HepG2 (cell line): ENCODE results near the gene ACOT8. TPM values are rescaled to one million over a fixed set of nuclear protein-coding genes. Genes with fewer than 3 reads are reported as not detected.

Experiments used
- AHR ChIP-seq: IDR thresholded peaks from 2 replicates; pipeline ENCODE4 v1.6.1; 2018; ENCODE audit warnings: missing genetic modification reagents, missing compliant biosample characterization
- ASH2L ChIP-seq: fragments of 300-600, 200-600 bp; sonication (generic); IDR thresholded peaks from 2 replicates; pipeline ENCODE4 v1.7.0; 2017; ENCODE audit warnings: low read depth, mild to moderate bottlenecking, moderate library complexity, mixed read lengths, low read length; ENCODE audit not compliant: insufficient read length
- ATF3 ChIP-seq: sonication (generic); formaldehyde crosslinking; IDR thresholded peaks from 2 replicates; pipeline ENCODE4 v1.4.0; 2020; ENCODE audit warnings: missing genetic modification reagents
- CHD4 ChIP-seq: fragments of 200-600 bp; sonication (generic); IDR thresholded peaks from 2 replicates; pipeline ENCODE4 v1.7.0; 2017; ENCODE audit warnings: mild to moderate bottlenecking, low read length, borderline replicate concordance
- GABPB1 ChIP-seq: IDR thresholded peaks from 2 replicates; pipeline ENCODE4 v1.6.1; 2016; ENCODE audit warnings: mild to moderate bottlenecking, missing genetic modification reagents, moderate library complexity, missing compliant biosample characterization
- KDM1A ChIP-seq: IDR thresholded peaks from 2 replicates; pipeline ENCODE4 v1.6.1; 2016; ENCODE audit warnings: missing compliant biosample characterization
- KLF6 ChIP-seq: IDR thresholded peaks from 2 replicates; pipeline ENCODE4 v1.8.0; 2016; ENCODE audit warnings: missing biosample characterization, missing genetic modification reagents
- MED13 ChIP-seq: sonication (generic); formaldehyde crosslinking; IDR thresholded peaks from 2 replicates; pipeline ENCODE4 v1.5.0; 2020; ENCODE audit warnings: missing genetic modification reagents
- MYC ChIP-seq: sonication (generic); formaldehyde crosslinking; IDR thresholded peaks from 2 replicates; pipeline ENCODE4 v1.9.0; 2021; ENCODE audit warnings: missing genetic modification reagents, borderline replicate concordance
- RBM22 ChIP-seq: fragments of 200-400 bp; formaldehyde crosslinking; optimal IDR thresholded peaks from 2 replicates; pipeline ENCODE3; 2017; ENCODE audit warnings: mild to moderate bottlenecking, low read length, moderate library complexity
- RBM39 ChIP-seq: fragments of 200-400 bp; formaldehyde crosslinking; IDR thresholded peaks from one replicate; pipeline ENCODE4 v1.6.1; 2018; ENCODE audit warnings: antibody characterized with exemption, mild to moderate bottlenecking, low read depth, low read length; ENCODE audit not compliant: poor library complexity, severe bottlenecking
- RNF2 ChIP-seq: fragments of 450-650 bp; conservative IDR thresholded peaks from 2 replicates; pipeline ENCODE4 v1.6.1; 2016; ENCODE audit warnings: low read depth
- RXRA ChIP-seq: sonication (generic); formaldehyde crosslinking; IDR thresholded peaks from 2 replicates; pipeline ENCODE4 v1.5.1; 2020; ENCODE audit warnings: missing genetic modification reagents
- SAP130 ChIP-seq: IDR thresholded peaks from 2 replicates; pipeline ENCODE4 v1.6.1; 2016; ENCODE audit warnings: low read depth
- ZFP36L1 ChIP-seq: sonication (generic); formaldehyde crosslinking; IDR thresholded peaks from 2 replicates; pipeline ENCODE4 v1.8.0; 2022; ENCODE audit warnings: mild to moderate bottlenecking, missing genetic modification reagents, moderate library complexity
- ZNF124 ChIP-seq: sonication (generic); formaldehyde crosslinking; IDR thresholded peaks from 2 replicates; pipeline ENCODE4 v1.4.0; 2020; ENCODE audit warnings: missing genetic modification reagents
- ZNF382 ChIP-seq: sonication (generic); formaldehyde crosslinking; IDR thresholded peaks from 2 replicates; pipeline ENCODE4 v1.5.0; 2020; ENCODE audit warnings: missing genetic modification reagents, mild to moderate bottlenecking, borderline replicate concordance
- ZNF432 ChIP-seq: sonication (generic); formaldehyde crosslinking; IDR thresholded peaks from 2 replicates; pipeline ENCODE4 v1.5.0; 2020; ENCODE audit warnings: missing genetic modification reagents, mild to moderate bottlenecking, borderline replicate concordance
- ZNF713 ChIP-seq: sonication (generic); formaldehyde crosslinking; IDR thresholded peaks from 2 replicates; pipeline ENCODE4 v1.4.0; 2020; ENCODE audit warnings: mild to moderate bottlenecking, missing genetic modification reagents
- ZNF788 ChIP-seq: sonication (generic); formaldehyde crosslinking; IDR thresholded peaks from 2 replicates; pipeline ENCODE4 v1.5.0; 2020; ENCODE audit warnings: mild to moderate bottlenecking, missing genetic modification reagents, borderline replicate concordance
- polyA plus RNA-seq, 8 experiments: library from polyadenylated mRNA; depleted of rRNA in 3 of 8; stranded (reverse) in 7 of 8; unstranded in 1 of 8; fragments of >200 nt; fragmentation: Illumina TruSeq in 4 of 8; extraction: Trizol in 4 of 8; gene quantifications; 2 replicates each; pipeline versions ENCODE4 v1.2.1 to v1.2.3, GENCODE V29; 2011 to 2016; ENCODE audit warnings: low read depth in 4 of 8, missing spikeins in 1 of 8, mixed read lengths in 1 of 8; ENCODE audit not compliant: insufficient read depth in 1 of 8
- total RNA-seq, 5 experiments: library from RNA; depleted of rRNA; stranded (reverse); fragments of >200 nt; fragmentation: Illumina TruSeq; extraction: Trizol; gene quantifications; 2 replicates each; pipeline ENCODE4 v1.2.3, GENCODE V29; 2016; ENCODE audit warnings: low read depth in 1 of 5
- TF ChIP-seq, protein P1 (sequence below): sonication (generic); formaldehyde crosslinking; IDR thresholded peaks from 2 replicates; pipeline ENCODE4 v1.4.0; 2020; ENCODE audit warnings: missing genetic modification reagents
- TF ChIP-seq, protein P2 (sequence below): sonication (generic); formaldehyde crosslinking; IDR thresholded peaks from 2 replicates; pipeline ENCODE4 v1.5.0; 2020; ENCODE audit warnings: mild to moderate bottlenecking, missing genetic modification reagents, moderate library complexity
- TF ChIP-seq, protein P3 (sequence below): sonication (generic); formaldehyde crosslinking; IDR thresholded peaks from 2 replicates; pipeline ENCODE4 v1.5.1; 2020; ENCODE audit warnings: mild to moderate bottlenecking, missing genetic modification reagents, moderate library complexity

ACOT8 gene
- total and polyA plus RNA-seq, 2 of the 13 experiments (the other 11 are each of a cell fraction or from before 2014, with no cell fraction given), result 31.4 to 45.5 TPM

- TF ChIP-seq KDM1A (CRISPR knock-in tag), result 0 out of 2 replicates have a peak, but pooled peaks have one; percentile 41
- TF ChIP-seq RNF2, result no peak; the same call in 1 of the 2 replicates
- no peak for TF ChIP-seq ZFP36L1
- TF ChIP-seq MYC (CRISPR knock-in tag), result 0 out of 2 replicates have a peak, but pooled peaks have one; percentile 32
- peak; percentile 56 for TF ChIP-seq RBM39
- TF ChIP-seq GABPB1 (CRISPR knock-in tag), result peak; percentile 56; the same call in 1 of the 2 replicates
- peak; percentile 56; the same call in 1 of the 2 replicates for TF ChIP-seq SAP130
- TF ChIP-seq, protein P1, sequence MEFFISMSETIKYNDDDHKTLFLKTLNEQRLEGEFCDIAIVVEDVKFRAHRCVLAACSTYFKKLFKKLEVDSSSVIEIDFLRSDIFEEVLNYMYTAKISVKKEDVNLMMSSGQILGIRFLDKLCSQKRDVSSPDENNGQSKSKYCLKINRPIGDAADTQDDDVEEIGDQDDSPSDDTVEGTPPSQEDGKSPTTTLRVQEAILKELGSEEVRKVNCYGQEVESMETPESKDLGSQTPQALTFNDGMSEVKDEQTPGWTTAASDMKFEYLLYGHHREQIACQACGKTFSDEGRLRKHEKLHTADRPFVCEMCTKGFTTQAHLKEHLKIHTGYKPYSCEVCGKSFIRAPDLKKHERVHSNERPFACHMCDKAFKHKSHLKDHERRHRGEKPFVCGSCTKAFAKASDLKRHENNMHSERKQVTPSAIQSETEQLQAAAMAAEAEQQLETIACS (CRISPR knock-in tag), result no peak
- no peak for TF ChIP-seq MED13 (CRISPR knock-in tag)
- no peak for TF ChIP-seq ASH2L
- TF ChIP-seq ZNF382 (CRISPR knock-in tag), result no peak
- no peak for TF ChIP-seq ZNF713 (CRISPR knock-in tag)
- no peak for TF ChIP-seq ZNF432 (CRISPR knock-in tag)
- TF ChIP-seq, protein P2, sequence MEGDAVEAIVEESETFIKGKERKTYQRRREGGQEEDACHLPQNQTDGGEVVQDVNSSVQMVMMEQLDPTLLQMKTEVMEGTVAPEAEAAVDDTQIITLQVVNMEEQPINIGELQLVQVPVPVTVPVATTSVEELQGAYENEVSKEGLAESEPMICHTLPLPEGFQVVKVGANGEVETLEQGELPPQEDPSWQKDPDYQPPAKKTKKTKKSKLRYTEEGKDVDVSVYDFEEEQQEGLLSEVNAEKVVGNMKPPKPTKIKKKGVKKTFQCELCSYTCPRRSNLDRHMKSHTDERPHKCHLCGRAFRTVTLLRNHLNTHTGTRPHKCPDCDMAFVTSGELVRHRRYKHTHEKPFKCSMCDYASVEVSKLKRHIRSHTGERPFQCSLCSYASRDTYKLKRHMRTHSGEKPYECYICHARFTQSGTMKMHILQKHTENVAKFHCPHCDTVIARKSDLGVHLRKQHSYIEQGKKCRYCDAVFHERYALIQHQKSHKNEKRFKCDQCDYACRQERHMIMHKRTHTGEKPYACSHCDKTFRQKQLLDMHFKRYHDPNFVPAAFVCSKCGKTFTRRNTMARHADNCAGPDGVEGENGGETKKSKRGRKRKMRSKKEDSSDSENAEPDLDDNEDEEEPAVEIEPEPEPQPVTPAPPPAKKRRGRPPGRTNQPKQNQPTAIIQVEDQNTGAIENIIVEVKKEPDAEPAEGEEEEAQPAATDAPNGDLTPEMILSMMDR (CRISPR knock-in tag), result peak; percentile 98
- peak; percentile 43; the same call in 1 of the 2 replicates for TF ChIP-seq ZNF788 (CRISPR knock-in tag)
- TF ChIP-seq, protein P3, sequence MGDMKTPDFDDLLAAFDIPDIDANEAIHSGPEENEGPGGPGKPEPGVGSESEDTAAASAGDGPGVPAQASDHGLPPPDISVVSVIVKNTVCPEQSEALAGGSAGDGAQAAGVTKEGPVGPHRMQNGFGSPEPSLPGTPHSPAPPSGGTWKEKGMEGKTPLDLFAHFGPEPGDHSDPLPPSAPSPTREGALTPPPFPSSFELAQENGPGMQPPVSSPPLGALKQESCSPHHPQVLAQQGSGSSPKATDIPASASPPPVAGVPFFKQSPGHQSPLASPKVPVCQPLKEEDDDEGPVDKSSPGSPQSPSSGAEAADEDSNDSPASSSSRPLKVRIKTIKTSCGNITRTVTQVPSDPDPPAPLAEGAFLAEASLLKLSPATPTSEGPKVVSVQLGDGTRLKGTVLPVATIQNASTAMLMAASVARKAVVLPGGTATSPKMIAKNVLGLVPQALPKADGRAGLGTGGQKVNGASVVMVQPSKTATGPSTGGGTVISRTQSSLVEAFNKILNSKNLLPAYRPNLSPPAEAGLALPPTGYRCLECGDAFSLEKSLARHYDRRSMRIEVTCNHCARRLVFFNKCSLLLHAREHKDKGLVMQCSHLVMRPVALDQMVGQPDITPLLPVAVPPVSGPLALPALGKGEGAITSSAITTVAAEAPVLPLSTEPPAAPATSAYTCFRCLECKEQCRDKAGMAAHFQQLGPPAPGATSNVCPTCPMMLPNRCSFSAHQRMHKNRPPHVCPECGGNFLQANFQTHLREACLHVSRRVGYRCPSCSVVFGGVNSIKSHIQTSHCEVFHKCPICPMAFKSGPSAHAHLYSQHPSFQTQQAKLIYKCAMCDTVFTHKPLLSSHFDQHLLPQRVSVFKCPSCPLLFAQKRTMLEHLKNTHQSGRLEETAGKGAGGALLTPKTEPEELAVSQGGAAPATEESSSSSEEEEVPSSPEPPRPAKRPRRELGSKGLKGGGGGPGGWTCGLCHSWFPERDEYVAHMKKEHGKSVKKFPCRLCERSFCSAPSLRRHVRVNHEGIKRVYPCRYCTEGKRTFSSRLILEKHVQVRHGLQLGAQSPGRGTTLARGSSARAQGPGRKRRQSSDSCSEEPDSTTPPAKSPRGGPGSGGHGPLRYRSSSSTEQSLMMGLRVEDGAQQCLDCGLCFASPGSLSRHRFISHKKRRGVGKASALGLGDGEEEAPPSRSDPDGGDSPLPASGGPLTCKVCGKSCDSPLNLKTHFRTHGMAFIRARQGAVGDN, result peak; percentile 87
- no peak for TF ChIP-seq KLF6 (CRISPR knock-in tag)
- no peak for TF ChIP-seq ATF3 (CRISPR knock-in tag)
- no peak for TF ChIP-seq RBM22
- no peak for TF ChIP-seq ZNF124 (CRISPR knock-in tag)
- TF ChIP-seq CHD4, result no peak
- no peak for TF ChIP-seq AHR (CRISPR knock-in tag)
- peak; percentile 48 for TF ChIP-seq RXRA (CRISPR knock-in tag)
These were observed 33.0 kb downstream of the ACOT8 start (continued) for GRCh38 chr20:45823949-45824835.
